Ectodermal cell (in vitro differentiated cells): Measurements from ENCODE around the gene METTL21C.

ENCODE experiments used
- H3K27ac ChIP-seq: 2 replicates; pipeline ENCODE4 v1.7.0; 2013; ENCODE audit warnings: mild to moderate bottlenecking, low read depth, low read length; ENCODE audit not compliant: insufficient read depth, poor library complexity, severe bottlenecking
- H3K27me3 ChIP-seq: 2 replicates; pipeline ENCODE4 v1.7.0; 2013; ENCODE audit warnings: mild to moderate bottlenecking, low read length; ENCODE audit not compliant: insufficient read depth, control insufficient read depth, poor library complexity, severe bottlenecking
- H3K36me3 ChIP-seq: one replicate; pipeline ENCODE4 v1.7.0; 2013; ENCODE audit warnings: low read length; ENCODE audit not compliant: control insufficient read depth, insufficient read depth
- H3K4me1 ChIP-seq: one replicate; pipeline ENCODE4 v1.7.0; 2013; ENCODE audit warnings: low read length; ENCODE audit not compliant: control insufficient read depth, insufficient read depth
- H3K4me3 ChIP-seq: 2 replicates; pipeline ENCODE4 v1.7.0; 2013; ENCODE audit warnings: low read depth, low read length, control low read depth; ENCODE audit not compliant: insufficient read depth
- H3K9me3 ChIP-seq: 2 replicates; pipeline ENCODE4 v1.7.0; 2013; ENCODE audit warnings: mild to moderate bottlenecking, low read length, moderate library complexity; ENCODE audit not compliant: control insufficient read depth
- WGBS, 2 experiments: methylation state at CpG; one replicate each; pipeline ENCODE4 v1.1.7; 2013; ENCODE audit warnings: missing lambda C conversion rate in 2 of 2; 5-methylcytosine and 5-hydroxymethylcytosine counted together

METTL21C gene

DNA sequence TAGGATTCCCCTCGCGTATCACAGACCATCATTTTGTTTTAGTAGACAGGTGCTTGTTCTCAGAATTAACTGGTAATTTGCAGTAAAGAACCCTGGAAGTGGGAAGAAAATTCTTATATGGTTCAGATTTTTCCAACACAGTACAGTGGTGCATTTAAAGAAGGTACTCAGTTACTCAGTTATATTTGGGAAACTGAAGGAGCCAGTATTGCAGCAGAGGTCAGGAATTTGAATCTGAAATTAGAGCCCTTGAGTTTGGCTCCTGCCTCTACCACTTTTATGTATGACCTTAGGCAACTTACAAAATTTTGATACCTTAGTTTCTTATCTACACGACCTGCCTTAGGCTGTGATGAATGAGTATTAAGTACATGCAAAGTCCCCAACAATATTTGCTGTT lies 19.7 kb downstream of the METTL21C start:
- Histone ChIP-seq H3K4me3 (no peak overlapping the region), H3K27ac (no peak overlapping the region), H3K27me3 (no peaks in the 10 kb centered on the region), H3K4me1 (no peaks in the 10 kb centered on the region), H3K9me3 (no peaks in the 10 kb centered on the region), H3K36me3 (peaks cover 3% of the 10 kb centered on the region)
- WGBS, 2 experiments: 92 to 100% methylated on average over 3 of the region's 3 CpGs

DNA sequence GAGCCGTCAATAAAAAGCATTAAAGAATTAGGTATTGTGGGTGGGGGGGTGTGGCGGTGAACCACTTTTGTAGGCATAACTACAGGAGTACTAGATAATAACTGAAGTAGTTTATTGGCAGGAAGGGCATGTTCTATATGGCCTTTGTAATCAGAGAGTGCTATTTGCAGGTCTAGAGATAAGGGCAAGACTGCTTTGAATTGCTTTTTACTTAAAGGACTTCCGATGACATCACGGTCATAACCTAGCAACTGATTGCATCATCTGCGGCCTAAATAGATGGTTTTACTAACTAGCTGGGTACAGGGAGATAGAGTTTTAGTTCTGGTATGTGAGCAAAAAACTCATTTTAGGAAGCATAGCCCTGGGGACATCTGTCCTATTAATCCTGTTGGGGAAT lies 24.7 kb downstream of the METTL21C start:
- H3K4me1 ChIP-seq: no peaks in the 10 kb centered on the region
- no peaks in the 10 kb centered on the region for H3K27me3 ChIP-seq
- no peaks in the 10 kb centered on the region for H3K9me3 ChIP-seq
- peaks cover 47% of the 10 kb centered on the region for H3K36me3 ChIP-seq
- no peak overlapping the region for H3K4me3 ChIP-seq
- 69 to 71% methylated on average over 5 of the region's 5 CpGs for WGBS, 2 experiments
- H3K27ac ChIP-seq: no peak overlapping the region

DNA sequence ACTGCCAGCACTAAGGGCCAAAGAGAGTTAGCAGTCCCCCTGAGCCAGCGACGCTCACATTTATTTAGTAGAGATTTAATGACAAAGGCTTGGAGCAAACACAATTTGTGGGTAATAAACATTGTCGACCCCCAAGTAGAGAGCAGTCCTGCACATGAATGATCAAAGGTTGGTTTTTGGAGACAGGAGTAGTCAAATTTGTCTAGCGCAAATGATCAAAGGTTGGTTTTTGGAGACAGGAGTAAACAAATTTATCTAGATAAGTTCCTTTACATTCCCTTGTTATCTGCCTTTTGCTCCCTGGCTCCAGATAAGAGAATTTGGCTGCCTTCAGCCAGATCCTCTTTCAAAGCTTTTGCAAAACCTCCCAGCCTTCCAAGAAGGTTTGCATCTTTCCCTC lies 26.9 kb downstream of the METTL21C start:
- Histone ChIP-seq H3K4me3 (no peak overlapping the region), H3K27ac (no peak overlapping the region), H3K27me3 (no peaks in the 10 kb centered on the region), H3K9me3 (no peaks in the 10 kb centered on the region), H3K36me3 (peaks cover 47% of the 10 kb centered on the region), H3K4me1 (no peaks in the 10 kb centered on the region)
- WGBS, 2 experiments: 95 to 97% methylated on average over 3 to 4 of the region's 4 CpGs

DNA sequence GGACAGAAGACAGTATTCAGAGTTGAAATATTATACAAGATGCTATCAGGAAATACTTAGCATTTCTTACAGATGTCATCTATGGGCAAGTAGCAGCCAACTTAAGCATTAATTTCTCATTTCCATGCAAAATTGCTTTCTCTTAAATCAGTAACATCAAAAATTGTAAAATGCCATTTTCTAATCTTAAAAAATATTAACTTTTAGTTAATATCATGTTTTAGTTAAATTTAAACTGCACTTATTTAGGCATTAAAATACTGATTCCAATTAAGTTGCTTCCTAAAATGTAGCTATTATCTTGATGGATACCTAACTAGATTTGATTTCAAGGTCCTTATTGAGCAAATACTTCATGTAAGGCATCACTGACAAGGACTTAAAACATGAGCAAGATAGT lies 27.8 kb downstream of the METTL21C start:
- Histone ChIP-seq H3K36me3 (peaks cover 47% of the 10 kb centered on the region), H3K4me3 (no peak overlapping the region), H3K4me1 (no peaks in the 10 kb centered on the region), H3K27me3 (no peaks in the 10 kb centered on the region), H3K9me3 (no peaks in the 10 kb centered on the region), H3K27ac (no peak overlapping the region)

DNA sequence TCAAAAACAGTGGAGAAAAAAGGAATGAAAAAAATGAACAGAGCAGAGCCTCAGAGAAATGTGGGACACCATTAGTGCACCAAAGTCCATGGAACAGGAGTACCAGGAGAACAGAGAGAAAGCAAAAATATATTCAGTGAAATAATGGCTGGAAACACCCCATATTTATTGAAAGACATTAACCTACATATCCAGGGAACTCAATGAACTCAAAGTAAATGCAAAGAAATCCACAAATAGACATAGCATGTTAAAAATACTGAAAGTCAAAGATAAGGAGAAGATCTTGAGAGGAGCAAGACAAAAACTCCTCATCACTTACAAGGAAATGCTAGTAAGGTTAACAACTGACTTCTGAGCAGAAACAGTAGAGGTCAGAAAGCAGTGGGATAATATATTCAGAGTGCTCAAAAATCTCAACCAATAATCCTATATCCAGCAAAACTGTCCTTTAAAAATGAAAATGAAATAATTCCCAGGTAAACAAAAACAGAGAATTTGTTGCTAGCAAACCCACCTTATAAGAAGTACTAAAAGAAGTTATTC lies 35.6 kb downstream of the METTL21C start:
- no peaks in the 10 kb centered on the region for H3K27me3 ChIP-seq
- peaks cover 13% of the 10 kb centered on the region for H3K36me3 ChIP-seq
- peaks cover 4% of the 10 kb centered on the region for H3K4me1 ChIP-seq
- no peak overlapping the region for H3K27ac ChIP-seq
- H3K4me3 ChIP-seq: no peak overlapping the region
- H3K9me3 ChIP-seq: no peaks in the 10 kb centered on the region

DNA sequence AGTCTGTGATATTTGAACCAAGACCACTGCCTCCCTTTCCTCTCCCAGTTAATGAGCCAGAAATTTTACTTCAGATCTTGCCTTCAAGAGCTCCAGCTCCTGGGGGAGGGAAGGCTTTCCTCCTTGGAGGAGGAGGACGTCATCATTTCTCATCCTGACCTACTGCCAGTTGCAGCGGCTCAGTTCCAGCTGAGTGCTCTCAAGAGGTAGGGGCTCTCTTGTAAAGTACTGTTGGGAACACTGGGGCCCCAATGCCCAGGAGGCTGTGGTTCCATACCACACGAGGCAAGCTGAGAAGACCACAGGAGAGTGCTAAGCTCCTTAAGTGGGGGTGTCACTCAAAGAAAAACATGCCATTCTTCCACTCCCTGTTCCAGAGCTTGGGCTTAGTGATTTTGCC lies 36.2 kb downstream of the METTL21C start:
- WGBS, 2 experiments: 75 to 83% methylated on average over 3 of the region's 3 CpGs
- H3K27ac ChIP-seq: no peak overlapping the region
- no peaks in the 10 kb centered on the region for H3K9me3 ChIP-seq
- peaks cover 10% of the 10 kb centered on the region for H3K36me3 ChIP-seq
- peaks cover 4% of the 10 kb centered on the region for H3K4me1 ChIP-seq
- H3K4me3 ChIP-seq: no peak overlapping the region
- no peaks in the 10 kb centered on the region for H3K27me3 ChIP-seq

DNA sequence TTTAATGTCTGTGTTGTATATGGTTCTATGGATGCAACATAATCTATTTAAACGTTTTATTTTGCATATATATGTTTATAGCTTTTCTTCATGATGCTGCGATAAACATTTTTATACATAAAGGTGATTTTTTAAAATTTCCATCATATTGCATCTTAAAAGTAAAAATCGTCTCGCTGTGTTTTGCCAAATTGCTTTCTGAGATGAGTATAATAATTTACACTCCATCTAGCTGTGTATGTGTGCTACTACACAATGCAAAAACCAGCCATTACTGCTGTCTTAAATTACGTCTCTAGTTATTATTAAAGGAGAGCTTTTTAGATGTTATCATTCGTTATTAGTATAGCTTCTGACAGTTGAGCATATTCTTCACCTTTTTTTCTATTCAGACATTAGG lies 37.2 kb downstream of the METTL21C start:
- Histone ChIP-seq H3K4me1 (peaks cover 4% of the 10 kb centered on the region), H3K9me3 (no peaks in the 10 kb centered on the region), H3K27ac (no peak overlapping the region), H3K4me3 (no peak overlapping the region), H3K36me3 (peaks cover 10% of the 10 kb centered on the region), H3K27me3 (no peaks in the 10 kb centered on the region)
- WGBS, 2 experiments: 100% methylated on average over 2 of the region's 6 CpGs; no CpG with 5 or more reads in 1 of the 2 experiments

DNA sequence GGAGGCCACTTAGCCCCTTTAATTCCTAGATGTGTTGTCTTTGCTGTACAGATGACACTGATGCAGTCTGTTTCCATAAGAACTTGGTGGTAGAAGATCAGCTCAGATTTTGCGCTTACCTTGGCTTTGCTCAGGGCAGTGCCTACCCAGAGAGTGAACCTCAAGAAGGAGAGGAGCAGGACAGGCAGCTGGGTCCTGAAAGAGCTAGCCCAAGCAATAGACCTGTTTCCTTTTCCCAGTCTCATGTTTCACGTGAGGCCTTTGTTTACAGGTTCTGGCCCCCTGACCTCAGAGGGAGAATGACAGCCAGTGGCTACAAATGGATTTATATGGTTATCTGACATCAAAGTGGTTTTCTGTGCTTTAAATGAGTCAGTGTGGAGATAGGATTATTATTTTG lies 40.1 kb downstream of the METTL21C start:
- no peaks in the 10 kb centered on the region for H3K9me3 ChIP-seq
- H3K4me3 ChIP-seq: no peak overlapping the region
- peaks cover 4% of the 10 kb centered on the region for H3K4me1 ChIP-seq
- H3K27ac ChIP-seq: no peak overlapping the region
- 35 to 40% methylated on average over 2 of the region's 2 CpGs for WGBS, 2 experiments
- no peaks in the 10 kb centered on the region for H3K27me3 ChIP-seq
- peaks cover 11% of the 10 kb centered on the region for H3K36me3 ChIP-seq

DNA sequence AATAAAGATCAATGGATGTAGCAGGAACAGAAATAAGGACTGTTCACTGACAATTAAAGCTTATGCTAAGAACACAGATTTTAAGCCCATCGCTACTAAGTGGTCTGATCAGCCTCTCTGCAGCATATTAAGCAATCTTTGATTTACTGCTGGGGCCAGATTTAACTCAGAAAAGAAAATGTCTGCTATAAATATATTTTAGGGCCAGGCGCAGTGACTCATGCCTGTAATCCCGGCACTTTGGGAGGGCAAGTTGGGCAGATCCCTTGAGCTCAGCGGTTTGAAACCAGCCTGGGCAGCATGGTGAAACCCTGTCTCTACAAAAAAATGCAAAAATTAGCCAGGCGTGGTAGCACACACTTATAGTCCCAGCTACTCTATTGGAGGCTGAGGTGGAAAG lies 43.0 kb downstream of the METTL21C start:
- Histone ChIP-seq H3K4me3 (no peak overlapping the region), H3K27me3 (no peaks in the 10 kb centered on the region), H3K9me3 (no peaks in the 10 kb centered on the region), H3K4me1 (peaks cover 4% of the 10 kb centered on the region), H3K36me3 (peaks cover 18% of the 10 kb centered on the region), H3K27ac (no peak overlapping the region)
- WGBS, 2 experiments: 93 to 99% methylated on average over 5 of the region's 5 CpGs

DNA sequence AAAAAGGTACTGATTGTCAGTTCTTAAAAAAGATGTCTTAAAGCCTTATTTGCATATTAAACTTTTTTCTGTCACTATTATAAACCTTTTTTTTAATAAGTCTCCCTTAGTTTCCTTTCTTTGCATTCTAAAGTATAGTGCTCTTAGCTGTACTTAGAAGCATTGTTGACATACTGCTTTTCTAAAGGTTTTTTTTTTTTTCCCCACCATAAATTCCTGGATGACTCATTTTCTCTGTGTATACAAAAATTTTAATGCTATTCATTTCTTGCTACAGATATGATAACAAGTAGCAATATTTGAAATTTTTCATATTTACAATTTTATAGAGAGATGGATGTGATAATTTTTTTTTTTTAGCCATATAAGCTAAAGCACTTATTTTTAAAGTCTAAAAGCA lies 43.5 kb downstream of the METTL21C start:
- Histone ChIP-seq H3K4me1 (peaks cover 4% of the 10 kb centered on the region), H3K9me3 (no peaks in the 10 kb centered on the region), H3K27me3 (no peaks in the 10 kb centered on the region), H3K4me3 (no peak overlapping the region), H3K27ac (no peak overlapping the region), H3K36me3 (peaks cover 18% of the 10 kb centered on the region)

DNA sequence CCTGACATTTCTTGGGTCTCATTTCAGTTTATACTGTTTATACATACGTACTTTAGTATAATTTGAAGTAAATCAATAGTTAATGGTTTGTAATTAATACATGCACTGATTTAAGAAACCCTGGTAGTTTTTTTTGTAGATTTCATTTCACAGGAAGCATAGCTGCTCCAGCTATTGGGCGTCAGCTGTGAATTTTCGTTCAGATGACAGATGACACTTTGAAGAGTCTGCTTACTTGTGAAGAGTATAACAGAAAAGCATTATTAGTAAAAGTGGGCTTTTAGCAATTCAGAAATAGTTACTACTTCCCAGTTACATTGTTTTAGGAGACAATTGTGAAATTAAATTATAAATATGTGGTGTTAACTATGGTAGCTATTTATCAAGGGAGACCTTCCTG lies 44.4 kb downstream of the METTL21C start:
- WGBS, 2 experiments: 98 to 100% methylated on average over 2 of the region's 3 CpGs

More for the DNA sequence above, 44.4 kb downstream of the METTL21C start:
- Histone ChIP-seq H3K4me1 (peaks cover 4% of the 10 kb centered on the region), H3K27me3 (no peaks in the 10 kb centered on the region), H3K27ac (no peak overlapping the region), H3K9me3 (no peaks in the 10 kb centered on the region), H3K36me3 (peaks cover 18% of the 10 kb centered on the region), H3K4me3 (no peak overlapping the region)
